Epithelial cell of proximal tubule (primary cell): ENCODE data around the gene PTPN7. TPM values are rescaled to one million over a fixed set of nuclear protein-coding genes. Genes with fewer than 3 reads are reported as not detected.
A peak's percentile ranks its signal among the peaks of the same experiment; 100 is the strongest.
"Not testable (repeated sequence)": the region's sequence is repeated elsewhere in the genome, so short reads cannot be mapped to it uniquely, and the experiment has no call there.

Source experiments
- DNase-seq: peaks from one replicate; pipeline ENCODE4 v3.0.0-alpha.2; 2011; ENCODE audit warnings: low read depth
- H3K4me3 ChIP-seq: 2 replicates; pipeline ENCODE4 v1.5.1; 2011; ENCODE audit warnings: low read depth, mild to moderate bottlenecking, low read length
- total RNA-seq: library from RNA; depleted of rRNA; stranded (reverse); fragments of >200 nt; gene quantifications from 2 replicates; pipeline ENCODE4 v1.2.3, GENCODE V29; 2015
- TF ChIP-seq, protein P1 (sequence below): conservative IDR thresholded peaks from 2 replicates; pipeline ENCODE4 v1.5.1; 2012; ENCODE audit warnings: low read depth, mild to moderate bottlenecking, low read length

The PTPN7 gene
- total RNA-seq, 1 donor from 2014 or later: 0.06 TPM

DNA sequence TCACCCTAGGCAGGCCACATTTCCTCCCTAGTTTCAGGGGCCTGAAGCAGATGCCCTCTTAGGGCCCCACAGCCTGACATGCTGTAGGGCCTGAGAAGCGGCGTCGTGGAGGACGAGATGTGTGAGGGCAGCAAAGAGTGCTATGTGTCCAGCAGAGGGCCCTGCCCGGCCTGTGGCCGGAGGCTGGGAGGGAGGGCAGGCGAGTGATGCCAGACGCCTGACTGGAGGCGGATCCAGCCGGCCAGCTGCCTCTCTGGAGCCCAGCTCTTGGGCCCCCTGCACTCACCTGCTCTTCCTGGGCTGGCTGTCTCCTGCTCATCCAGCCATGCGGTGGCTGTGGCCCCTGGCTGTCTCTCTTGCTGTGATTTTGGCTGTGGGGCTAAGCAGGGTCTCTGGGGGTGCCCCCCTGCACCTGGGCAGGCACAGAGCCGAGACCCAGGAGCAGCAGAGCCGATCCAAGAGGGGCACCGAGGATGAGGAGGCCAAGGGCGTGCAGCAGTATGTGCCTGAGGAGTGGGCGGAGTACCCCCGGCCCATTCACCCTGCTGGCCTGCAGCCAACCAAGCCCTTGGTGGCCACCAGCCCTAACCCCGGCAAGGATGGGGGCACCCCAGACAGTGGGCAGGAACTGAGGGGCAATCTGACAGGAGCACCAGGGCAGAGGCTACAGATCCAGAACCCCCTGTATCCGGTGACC lies 37.6 kb downstream of the PTPN7 start, which contains the start of gene GPR37L1:
Gene GPR37L1, plus strand, starts transcription at position 279 of the 697 bp plus-strand sequence. Its CDS starts 47 bp downstream, at position 326.
- TF ChIP-seq, protein P1, sequence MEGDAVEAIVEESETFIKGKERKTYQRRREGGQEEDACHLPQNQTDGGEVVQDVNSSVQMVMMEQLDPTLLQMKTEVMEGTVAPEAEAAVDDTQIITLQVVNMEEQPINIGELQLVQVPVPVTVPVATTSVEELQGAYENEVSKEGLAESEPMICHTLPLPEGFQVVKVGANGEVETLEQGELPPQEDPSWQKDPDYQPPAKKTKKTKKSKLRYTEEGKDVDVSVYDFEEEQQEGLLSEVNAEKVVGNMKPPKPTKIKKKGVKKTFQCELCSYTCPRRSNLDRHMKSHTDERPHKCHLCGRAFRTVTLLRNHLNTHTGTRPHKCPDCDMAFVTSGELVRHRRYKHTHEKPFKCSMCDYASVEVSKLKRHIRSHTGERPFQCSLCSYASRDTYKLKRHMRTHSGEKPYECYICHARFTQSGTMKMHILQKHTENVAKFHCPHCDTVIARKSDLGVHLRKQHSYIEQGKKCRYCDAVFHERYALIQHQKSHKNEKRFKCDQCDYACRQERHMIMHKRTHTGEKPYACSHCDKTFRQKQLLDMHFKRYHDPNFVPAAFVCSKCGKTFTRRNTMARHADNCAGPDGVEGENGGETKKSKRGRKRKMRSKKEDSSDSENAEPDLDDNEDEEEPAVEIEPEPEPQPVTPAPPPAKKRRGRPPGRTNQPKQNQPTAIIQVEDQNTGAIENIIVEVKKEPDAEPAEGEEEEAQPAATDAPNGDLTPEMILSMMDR: peak; percentile 73
- DNase-seq: no peak
- H3K4me3 ChIP-seq: no peak within 1 kb of the TSS

DNA sequence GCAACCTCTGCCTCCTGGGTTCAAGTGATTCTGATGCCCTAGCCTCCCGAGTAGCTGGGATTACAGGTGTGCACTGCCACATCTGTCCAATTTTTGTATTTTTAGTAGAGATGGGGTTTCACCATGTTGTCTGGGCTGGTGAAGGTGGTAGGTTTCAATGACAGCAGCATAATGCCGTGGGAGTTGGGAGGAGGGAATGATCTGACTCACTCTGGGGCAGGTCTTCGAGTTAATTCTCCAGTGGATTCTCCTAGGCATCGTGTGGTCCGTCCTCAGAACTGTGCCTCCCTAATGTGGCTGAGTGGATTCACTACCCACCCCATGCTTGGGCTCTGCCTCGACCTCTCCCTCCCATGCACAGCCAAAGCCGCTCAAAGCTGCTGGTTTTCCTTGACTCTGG lies 39.4 kb downstream of the PTPN7 start:
- H3K4me3 ChIP-seq: no peak overlapping the region
- DNase-seq: no peak
- TF ChIP-seq, protein P1: no peak

DNA sequence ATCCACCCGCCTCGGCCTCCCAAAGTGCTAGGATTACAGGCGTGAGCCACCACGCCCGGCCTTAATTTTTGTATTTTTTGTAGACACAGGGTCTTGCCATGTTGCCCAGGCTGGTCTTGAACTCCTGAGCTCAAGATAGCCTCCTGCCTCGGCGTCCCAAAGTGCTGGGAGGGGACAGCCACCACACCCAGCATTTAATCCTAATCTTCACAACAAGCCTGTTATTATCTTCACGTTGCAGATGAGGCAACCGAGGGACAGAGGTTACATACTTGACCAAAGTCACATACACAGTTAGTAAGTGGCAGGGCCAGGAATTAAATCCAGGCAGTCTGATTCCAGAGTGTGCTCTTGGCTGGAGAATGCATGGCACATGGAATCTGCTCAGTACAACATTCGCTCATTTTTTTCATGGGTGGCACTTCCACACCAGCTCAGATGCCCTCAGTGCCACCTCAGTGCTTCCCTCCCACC lies 42.5 kb downstream of the PTPN7 start:
- DNase-seq: no peak
- no peak overlapping the region for H3K4me3 ChIP-seq
- TF ChIP-seq, protein P1: no peak

DNA sequence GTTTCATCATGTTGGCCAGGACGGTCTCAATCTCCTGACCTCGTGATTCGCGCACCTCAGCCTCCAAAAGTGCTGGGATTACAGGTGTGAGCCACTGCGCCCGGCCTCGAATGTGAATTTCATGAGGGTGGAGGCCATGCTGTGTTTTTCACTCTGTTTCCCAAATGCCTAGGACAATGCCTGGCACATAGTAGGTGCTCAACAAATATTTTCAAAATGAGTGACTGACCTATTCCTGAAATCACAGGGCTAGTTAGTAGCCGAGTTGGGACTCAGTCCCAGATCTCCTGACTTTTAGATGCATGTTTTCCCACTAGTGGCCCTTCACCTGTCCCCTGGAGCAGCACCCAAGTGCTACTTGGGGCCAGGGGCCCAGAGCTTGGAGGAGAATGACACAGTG lies 44.1 kb downstream of the PTPN7 start:
- DNase-seq: no peak
- no peak overlapping the region for H3K4me3 ChIP-seq
- TF ChIP-seq, protein P1: no peak

DNA sequence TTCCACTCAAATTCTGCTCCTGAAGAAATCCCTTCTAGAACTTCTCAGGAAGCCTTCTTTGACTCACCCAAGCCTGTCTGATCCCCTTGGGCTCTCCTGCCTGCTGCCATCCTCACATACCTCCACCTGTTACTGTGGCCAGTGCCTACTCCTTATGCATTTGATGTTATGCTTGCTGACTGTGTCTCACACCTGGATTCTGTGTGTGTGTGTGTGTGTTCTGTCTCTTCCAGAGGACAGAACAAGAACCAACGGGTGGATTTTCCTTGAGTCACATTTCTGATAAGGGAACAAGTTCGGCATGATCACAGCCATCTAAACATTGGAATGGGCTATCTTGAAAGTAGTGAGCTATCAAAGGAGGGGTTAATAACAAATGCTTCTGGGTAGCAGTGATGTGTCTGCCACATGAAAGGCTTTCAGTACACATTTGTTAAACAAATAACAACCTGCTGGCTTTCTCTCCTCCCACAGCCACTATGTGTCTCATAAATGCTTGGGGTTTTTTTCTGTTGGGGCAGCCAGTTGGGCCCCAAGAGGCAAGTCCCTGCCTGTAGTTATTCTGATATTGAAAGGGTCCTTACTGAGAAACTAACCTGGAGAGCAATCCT lies 46.6 kb downstream of the PTPN7 start:
- TF ChIP-seq, protein P1: no peak
- DNase-seq: no peak
- no peak overlapping the region for H3K4me3 ChIP-seq

DNA sequence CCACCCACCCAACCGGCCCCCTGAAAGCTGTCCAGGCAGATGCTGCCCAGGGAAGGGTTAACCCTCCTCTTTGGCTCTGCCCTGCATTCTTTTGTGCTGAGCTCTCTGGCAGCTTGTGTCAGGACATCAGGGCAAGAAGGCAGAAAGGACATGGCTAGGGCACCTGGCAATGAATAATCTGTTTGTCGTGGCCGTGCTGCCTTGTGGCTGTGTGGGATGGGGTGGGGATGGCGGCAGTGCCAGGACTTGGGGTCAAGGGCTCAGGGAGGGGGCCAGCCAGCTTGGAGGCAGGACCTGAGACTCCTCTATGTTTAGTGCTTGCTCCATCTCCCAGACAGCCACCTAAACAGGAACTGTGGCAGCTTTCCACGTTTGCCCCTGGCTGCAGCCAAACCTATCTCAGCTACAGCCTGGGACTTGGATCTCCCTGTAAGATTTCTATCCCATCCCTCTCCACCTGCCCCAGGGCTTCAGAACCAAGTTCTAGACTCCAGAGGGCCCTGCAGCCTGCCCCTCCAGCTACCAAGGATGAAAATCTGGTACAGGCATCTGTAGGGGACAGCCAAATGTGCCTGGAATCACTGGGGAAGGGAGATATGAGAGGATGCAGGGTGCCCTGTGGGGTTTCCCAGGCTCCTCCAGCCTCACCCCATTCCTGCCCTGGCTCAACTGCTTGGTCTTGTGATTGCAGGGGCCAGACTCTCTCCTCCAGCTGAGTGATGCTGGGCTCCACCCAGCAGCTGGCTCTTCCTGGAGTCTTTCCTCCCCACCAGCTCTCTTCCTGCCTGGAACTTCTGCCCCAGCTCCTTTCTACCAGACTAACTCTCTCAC lies 47.3 kb downstream of the PTPN7 start:
- TF ChIP-seq, protein P1: no peak
- no peak for DNase-seq
- H3K4me3 ChIP-seq: peak overlapping the region; percentile 2

DNA sequence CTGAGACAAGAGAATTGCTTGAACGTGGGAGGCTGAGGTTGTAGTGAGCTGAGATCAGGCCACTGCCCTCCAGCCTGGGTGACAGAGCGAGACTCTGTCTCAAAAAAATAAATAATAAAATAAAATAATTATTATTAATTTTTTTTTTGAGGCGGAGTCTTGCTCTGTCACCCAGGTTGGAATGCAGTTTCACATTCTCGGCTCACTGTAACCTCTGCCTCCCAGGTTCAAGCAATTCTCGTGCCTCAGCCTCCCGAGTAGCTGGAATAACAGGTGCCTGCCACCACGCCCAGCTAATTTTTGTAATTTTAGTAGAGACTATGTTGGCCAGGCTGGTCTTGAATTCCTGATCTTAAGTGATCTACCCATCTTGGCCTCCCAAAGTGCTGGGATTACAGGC lies 48.8 kb downstream of the PTPN7 start:
- H3K4me3 ChIP-seq, DNase-seq: not testable (repeated sequence)
